CD4-positive, alpha-beta T cell treated with Interleukin-6 at 100 ng/mL for 8 hours (primary cell): ENCODE measurements around the gene STARD3.
A peak's percentile ranks its signal among the peaks of the same experiment; 100 is the strongest.
"Not testable (repeated sequence)": the region's sequence is repeated elsewhere in the genome, so short reads cannot be mapped to it uniquely, and the experiment has no call there.

Source experiments
- DNase-seq: peaks from one replicate; pipeline ENCODE4 v3.0.0-alpha.2; 2020; ENCODE audit warnings: mixed read lengths, low spot score

The STARD3 gene

DNA sequence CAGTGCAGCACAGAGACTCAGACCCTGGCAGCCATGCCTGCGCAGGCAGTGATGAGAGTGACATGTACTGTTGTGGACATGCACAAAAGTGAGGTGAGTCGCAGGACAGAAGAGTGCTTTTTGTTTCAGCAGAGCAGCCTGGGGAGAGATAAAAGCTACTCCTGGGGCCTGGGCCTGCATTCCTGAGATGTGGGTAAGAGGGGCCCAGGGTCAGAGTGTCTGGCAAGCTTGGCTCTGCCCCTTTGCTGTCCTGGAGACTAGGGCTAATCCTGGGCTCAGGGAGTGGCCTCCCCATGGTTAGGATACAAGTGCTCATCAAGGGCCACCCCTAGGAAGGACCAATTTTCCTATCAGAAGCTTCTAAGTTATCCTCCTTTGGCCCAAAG, 58.1 kb downstream of the STARD3 start:
- DNase-seq, result no peak

DNA sequence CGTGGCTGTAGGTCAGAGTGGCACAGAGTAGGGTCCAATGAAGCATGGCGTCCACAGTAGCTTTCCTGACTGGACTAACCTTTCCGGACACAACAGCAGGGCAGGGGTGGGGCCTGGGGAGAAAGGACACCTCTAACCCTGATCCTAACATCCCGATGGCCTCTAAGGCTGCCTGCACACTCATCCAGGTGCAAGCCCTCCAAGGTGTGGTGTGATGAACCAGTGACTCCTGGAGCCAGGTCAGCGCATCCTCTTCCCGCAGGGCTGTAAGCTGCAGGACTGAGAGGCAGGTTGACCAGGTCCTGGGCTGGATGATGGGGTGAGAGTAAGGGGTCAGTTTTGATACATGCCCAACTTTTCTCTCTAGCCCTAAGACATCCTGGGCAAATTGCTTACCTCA, 59.8 kb downstream of the STARD3 start:
- DNase-seq, result no peak

DNA sequence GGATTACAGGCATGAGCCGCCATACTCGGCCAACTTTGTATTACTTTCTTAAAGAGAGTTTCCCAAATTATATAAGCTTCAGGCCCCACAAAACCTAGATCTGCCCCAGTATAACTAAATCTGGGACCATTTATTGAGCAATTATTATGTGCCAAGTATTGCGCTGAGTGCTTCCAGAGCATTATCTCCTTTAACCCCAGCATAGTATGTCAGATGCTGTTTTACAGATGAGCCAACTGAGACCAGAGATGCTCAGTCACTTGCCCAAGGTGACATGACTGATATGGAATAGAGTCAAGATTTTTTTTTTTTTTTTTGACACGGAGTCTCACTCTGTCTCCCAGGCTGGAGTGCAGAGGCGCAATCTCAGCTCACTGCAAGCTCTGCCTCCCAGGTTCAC, 61.0 kb downstream of the STARD3 start:
- no peak for DNase-seq

DNA sequence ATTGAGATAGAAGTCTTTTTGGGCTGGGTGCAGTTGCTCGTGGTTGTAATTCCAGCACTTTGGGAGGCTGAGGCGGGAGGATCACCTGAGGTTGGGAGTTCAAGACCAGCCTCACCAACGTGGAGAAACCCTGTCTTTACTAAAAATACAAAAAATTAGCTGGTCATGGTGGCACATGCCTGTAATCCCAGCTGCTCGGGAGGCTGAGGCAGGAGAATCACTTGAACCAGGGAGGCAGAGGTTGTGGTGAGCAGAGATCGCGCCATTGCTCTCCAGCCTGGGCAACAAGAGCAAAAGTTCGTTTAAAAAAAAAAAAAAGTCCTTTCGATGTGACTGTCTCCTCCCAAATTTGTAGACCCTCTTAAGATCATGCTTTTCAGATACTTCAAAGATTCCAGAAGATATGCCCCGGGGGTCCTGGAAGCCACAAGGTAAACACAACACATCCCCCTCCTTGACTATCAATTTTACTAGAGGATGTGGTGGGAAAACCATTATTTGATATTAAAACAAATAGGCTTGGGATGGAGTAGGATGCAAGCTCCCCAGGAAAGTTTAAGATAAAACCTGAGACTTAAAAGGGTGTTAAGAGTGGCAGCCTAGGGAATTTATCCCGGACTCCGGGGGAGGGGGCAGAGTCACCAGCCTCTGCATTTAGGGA, 62.3 kb downstream of the STARD3 start:
- DNase-seq, result not testable (repeated sequence)

DNA sequence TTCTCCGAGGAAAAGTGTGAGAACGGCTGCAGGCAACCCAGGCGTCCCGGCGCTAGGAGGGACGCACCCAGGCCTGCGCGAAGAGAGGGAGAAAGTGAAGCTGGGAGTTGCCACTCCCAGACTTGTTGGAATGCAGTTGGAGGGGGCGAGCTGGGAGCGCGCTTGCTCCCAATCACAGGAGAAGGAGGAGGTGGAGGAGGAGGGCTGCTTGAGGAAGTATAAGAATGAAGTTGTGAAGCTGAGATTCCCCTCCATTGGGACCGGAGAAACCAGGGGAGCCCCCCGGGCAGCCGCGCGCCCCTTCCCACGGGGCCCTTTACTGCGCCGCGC, 62.8 kb downstream of the STARD3 start, which contains the start of gene ERBB2:
TSS of gene ERBB2 (plus strand) at position 247 of the 330 bp plus-strand sequence. CDS start 175 bp downstream, outside the sequence.
- DNase-seq, result no peak

DNA sequence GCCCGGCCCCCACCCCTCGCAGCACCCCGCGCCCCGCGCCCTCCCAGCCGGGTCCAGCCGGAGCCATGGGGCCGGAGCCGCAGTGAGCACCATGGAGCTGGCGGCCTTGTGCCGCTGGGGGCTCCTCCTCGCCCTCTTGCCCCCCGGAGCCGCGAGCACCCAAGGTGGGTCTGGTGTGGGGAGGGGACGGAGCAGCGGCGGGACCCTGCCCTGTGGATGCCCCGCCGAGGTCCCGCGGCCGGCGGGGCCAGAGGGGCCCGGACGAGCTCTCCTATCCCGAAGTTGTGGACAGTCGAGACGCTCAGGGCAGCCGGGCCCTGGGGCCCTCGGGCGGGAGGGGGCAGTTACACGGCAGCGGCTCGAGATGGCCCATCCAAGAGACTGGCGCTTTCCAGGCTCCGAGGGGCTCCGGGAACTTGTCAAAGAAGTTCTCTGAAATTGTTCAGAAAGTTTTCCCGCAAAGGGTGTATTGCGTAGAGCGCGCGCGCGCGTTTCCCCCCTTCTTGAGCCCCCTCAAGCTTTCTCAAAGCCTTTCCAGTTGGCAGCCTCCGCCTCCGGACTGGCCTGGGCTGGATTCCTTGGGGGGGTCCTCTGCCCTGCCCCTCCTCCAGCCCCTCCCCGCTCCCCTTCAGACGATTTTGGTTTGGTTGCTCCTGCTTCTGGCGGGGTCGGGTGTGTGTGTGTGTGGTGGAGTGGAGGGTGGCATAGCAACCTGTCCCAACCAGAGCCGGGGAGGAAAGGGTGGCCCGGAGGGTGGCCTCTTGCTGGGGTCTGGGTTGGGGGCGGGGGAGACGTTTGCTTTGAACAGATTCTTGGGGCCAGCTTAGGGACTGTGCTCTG, 63.4 kb downstream of the STARD3 start:
- DNase-seq, result no peak

DNA sequence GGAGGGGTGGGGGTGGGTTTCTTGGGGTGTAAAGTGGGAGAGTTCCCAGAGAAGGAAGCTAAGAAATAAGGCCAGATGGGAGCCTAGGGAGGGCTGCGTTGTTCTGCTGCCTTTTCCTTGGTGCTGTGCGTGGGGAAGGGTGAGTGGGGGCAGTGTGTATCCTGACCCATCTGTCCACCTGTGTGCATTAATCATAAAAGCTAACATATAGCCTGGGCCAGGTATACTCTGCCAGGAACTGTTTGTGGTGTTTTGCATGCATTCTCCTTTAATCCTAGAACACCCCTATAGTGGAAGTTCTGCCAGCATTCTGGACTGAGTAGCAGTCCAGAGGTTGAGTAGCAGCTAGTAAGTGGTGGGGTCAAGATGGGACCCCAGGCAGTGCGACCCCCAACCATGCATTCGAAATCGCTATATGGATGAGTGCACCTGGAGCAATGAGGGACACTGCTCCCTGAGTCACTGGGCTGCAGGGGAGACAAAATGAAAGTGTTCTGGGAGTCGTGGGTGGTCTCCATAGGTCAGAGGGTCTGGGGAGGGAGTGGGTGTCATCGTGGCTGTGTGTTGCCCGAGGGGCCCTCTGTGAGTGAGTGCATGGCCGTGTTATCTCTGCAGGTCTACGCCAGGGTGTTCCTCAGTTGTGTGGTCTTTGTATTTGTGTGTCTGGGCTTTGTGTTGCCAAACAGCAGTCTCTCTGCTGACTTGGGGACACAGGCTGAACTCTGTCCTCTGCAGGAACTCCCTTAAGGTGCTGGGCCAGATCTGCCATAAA, 64.3 kb downstream of the STARD3 start:
- DNase-seq, result no peak

DNA sequence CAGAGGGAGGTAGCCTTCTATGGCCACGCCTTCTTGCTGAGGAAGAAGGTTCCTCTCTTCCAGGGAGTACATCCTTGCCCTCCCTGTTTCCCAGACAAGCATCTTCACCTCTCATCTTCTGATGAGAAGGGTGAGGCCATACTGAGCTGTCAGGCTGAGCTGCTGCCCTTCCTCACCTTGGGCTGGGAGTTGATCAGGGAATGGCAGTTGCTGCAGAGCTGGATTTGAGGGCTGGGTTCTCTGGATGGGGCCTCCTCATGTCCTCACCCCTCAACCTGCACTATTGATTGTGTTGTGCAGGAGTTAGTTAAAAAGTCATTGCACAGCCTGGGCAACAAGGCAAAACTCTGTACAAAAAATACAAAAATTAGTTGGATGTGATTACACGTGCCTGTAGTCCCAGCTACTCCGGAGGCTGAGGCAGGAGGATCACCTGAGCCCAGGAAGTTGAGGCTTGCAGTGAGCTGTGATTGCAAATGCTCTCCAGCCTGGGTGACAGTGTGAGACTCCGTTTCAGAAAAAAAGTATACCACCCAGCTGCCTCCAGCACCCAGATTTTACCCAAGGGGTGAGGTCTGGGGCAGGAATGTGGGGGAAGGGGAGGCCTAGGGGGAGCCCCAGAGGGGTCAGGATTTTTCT, 65.0 kb downstream of the STARD3 start:
- DNase-seq, result no peak

DNA sequence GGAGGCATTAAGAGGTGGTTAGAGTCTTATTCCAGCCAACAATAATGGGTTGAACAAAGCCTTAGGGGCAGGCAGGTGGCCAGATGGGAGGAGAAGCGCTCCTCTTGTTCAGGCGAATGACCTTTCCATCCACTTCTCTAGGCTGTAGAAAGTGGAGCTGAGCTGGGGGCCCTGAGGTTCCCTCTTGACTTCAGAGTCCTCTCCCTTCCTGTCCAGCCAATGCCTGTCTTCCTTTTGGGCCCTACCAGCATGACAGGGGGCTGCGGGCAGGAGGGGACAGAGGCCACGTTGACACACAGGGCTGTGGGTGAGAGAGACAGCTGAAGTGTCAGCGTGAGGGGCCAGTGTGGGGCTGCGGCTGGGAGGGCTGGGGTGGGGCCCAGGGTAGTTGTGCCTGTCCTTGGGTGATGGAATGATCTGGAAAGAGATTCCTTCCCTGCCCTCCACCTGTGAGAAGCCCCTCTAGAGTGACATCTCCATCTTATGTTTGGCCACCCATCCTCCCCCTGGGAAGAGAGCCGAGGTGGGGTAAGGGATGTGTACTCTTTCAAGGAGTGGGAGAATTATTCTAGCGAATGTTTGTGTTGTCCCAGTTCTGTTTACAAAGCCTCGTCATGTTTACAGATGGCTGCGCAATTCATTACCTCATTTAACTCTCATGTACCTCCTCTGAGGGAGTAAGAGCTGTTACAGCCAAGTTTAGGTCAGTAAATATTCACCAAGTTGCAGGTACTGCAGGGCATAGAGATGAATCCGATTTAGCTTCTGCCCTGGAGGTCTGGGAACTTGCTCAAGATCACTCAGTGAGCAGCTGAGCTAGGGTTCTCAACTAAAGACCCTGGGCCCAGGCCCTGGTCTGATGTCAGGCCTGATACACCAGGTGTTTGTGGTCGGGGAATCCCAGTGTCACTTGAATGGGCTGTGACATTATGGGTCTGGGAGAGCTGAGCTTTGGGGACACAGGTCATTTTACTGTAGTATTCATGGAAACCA, 66.3 kb downstream of the STARD3 start:
- no peak for DNase-seq

DNA sequence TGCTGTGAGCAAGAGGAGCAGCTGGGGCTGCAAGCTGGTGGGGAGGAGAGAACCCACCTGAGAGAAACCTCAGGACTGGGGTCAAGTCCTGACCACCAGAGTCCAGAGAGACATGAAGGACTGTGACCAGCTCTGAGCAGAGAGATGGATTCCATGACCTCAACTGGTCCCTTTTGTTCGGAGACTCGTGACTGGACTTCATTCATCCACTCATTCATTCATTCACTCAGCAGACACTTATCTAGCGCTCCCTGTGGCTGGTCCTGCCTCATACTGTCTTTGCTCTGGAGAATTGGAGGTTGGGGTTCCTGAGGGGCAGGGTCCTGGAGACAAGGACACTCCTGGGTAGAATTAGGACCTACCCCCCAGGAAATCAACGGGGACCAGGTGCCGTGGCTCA, 67.0 kb downstream of the STARD3 start:
- no peak for DNase-seq

DNA sequence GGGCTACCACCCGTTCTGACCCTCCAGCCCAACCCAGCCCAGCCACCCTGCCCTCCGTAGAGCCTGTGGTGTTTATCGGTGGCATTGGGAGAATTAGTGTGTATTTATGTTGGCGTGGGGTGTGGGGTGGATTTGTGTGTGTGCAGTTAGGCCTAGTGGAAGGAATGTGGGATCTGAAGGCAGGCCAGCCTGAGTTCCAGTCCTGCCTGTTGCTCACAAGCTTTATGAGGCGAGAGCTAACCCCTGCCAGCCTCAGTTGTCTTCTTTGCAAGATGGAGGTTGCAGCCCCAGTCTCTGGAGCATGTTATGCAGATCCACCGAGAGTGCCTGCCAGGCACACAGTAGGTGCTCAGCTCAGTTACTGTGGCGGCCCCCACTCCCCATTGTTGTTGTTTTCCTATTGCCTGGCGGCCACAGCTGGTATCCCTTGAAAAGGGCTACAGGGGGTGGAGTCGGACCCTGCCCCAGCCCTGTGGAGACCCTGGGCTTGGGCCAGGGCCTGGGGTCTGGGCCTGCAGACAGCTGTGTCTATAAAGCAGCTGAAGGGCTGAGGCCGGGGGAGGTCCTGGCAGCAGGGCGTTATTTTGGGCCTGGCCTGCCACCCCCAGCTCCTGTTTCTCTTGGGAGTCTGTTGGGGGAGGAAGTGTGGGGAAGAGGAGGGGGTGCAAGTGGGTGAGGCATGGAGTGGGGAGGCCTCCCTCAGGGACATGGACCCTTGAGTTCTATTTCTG, 68.0 kb downstream of the STARD3 start:
- DNase-seq, result no peak

DNA sequence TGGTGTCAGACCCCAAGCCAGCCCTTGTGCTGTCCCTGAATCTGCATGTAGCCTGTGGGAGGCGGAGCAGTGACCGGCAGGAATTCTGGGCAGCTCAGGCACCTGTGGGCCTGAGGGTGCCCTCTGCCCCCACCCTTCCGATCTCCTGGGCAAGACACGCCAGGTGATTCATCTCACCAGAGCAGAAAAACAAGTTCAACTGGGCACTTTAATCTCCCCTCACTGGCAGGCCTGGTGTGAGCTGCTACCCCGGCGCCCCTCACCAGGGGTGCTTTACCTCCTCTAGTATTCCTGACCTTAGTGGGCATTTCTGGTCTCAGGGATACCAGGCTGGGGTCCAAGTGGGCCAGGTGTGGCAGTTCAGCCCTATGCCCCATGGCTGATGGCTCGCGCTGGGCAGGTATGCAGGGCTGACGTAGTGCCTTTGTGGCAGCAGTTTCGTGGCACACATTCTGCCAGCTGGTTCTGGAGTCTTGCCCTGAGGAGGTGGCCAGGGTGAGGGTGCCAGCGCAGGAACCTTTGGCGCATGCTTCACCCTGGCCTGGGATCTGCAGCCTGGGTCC, 68.9 kb downstream of the STARD3 start:
- DNase-seq, result no peak

DNA sequence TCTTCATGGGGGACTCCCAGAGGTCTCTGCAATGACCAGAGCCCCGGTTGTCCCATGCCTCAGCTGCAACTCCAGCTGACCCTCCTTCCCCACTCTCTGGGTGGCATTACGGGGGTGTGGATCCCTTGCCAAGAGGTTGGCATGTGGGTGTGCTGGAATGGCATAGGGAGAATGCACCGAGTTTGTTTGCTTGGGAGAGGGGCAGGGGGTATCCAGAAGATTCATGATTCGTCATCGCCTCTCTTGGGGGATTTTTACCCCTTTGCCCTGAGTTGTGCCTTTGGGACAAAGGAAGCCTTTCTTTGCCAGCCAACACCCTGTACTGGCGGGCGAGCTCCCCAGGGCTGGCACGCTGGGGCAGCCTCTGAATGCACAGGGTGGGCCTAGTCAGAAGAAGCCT, 69.4 kb downstream of the STARD3 start:
- DNase-seq, result no peak

DNA sequence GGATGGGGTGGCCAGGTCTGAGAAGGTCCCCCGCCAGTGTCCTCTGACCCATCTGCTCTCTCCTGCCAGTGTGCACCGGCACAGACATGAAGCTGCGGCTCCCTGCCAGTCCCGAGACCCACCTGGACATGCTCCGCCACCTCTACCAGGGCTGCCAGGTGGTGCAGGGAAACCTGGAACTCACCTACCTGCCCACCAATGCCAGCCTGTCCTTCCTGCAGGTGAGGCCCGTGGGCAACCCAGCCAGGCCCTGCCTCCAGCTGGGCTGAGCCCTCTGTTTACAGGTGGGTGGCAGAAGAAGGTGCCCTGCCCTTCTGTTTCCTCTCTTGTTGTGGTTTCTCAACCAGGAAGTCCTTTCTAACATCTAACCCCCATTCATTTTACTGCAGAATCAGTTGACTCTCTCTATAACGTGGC, 70.0 kb downstream of the STARD3 start:
- peak; percentile 25 for DNase-seq

DNA sequence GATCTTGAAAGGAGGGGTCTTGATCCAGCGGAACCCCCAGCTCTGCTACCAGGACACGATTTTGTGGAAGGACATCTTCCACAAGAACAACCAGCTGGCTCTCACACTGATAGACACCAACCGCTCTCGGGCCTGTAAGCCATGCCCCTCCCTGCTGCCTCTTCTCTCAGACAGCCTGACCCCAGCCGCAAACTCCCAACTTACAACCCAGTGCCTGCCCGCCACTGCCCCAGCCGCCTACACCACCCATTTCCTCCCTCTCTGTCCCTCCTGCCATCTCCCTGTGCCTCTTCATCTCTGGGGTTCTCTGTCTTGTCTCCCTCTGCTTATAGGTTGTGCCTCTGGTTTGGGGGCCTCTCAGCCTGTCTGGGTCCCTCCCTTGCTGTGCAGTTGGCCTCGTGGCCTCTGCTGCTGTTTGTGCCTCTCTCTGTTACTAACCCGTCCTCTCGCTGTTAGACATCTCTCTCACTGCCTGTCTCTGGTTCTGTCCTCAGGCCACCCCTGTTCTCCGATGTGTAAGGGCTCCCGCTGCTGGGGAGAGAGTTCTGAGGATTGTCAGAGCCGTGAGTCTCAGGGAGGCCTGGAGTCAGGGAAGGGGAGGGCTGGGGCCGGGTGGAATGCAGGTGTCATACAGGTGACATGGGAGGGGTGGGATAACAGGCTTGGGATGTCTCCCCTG, 72.5 kb downstream of the STARD3 start:
- DNase-seq, result no peak

DNA sequence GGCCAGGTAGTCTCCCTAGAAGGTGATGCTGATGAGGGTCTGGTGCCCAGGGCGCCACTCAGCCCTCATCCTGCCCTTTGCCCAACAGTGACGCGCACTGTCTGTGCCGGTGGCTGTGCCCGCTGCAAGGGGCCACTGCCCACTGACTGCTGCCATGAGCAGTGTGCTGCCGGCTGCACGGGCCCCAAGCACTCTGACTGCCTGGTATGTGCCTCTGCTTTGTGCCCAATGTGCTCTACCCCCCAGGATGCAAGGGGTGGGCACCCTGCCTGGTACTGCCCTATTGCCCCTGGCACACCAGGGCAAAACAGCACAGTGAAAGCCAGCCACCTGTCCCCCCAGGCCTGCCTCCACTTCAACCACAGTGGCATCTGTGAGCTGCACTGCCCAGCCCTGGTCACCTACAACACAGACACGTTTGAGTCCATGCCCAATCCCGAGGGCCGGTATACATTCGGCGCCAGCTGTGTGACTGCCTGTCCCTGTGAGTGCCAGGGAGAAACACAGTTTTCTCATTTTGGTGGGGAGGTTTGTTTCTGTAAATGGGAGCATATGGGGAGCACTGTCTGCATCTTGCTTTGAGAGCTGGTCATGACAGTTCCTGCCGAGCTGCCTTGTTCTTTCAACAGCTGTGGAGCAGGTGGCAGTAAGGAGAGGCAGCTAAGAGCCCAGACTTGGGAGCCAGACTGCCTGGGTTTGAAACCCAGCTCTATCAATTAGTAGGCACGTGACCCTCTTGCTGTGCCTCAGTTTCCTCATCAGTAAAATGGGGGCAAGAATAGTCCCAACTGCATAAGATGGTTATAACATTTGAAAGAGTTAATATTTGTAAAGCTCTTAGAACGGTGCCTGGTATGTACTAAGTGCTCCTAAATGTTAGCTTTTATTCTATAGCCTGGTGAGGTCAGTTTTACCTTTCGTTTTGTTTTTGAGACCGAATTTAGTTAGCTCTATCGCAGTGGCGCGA, 73.3 kb downstream of the STARD3 start:
- DNase-seq, result no peak

DNA sequence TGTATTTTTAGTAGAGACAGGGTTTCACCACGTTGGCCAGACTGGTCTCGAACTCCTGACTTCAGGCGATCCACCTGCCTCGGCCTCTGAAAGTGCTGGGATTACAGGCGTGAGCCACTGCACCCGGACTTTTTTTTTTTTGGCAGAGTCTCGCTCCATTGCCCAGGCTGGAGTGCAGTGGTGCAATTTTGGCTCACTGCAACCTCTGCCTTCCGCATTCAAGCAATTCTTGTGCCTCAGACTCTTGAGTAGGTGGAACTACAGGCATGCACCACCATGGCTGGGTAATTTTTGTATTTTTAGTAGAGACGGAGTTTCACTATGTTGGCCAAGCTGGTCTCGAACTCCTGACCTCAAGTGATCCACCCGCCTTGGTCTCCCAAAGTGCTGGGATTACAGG, 74.1 kb downstream of the STARD3 start:
- DNase-seq, result not testable (repeated sequence)

DNA sequence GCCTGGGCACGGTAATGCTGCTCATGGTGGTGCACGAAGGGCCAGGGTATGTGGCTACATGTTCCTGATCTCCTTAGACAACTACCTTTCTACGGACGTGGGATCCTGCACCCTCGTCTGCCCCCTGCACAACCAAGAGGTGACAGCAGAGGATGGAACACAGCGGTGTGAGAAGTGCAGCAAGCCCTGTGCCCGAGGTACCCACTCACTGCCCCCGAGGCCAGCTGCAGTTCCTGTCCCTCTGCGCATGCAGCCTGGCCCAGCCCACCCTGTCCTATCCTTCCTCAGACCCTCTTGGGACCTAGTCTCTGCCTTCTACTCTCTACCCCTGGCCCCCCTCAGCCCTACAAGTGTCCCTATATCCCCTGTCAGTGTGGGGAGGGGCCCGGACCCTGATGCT, 74.9 kb downstream of the STARD3 start:
- no peak for DNase-seq
